HFF-Myc (cell line): ENCODE results near the gene COMP.

Experiments used
- DNase-seq: peaks from one replicate; pipeline ENCODE4 v3.0.0-alpha.2; 2011; ENCODE audit warnings: low read depth; ENCODE audit errors: extremely low read depth
- H3K4me3 ChIP-seq: replicated peaks from 2 replicates; pipeline ENCODE4 v1.5.1; 2011; ENCODE audit warnings: low read depth, mild to moderate bottlenecking, control low read depth, low read length
- TF ChIP-seq, protein P1 (sequence below): IDR thresholded peaks from 2 replicates; pipeline ENCODE4 v1.5.1; 2012; ENCODE audit warnings: mild to moderate bottlenecking, low read depth, low read length, control low read depth; ENCODE audit errors: missing control alignments

The COMP gene

DNA sequence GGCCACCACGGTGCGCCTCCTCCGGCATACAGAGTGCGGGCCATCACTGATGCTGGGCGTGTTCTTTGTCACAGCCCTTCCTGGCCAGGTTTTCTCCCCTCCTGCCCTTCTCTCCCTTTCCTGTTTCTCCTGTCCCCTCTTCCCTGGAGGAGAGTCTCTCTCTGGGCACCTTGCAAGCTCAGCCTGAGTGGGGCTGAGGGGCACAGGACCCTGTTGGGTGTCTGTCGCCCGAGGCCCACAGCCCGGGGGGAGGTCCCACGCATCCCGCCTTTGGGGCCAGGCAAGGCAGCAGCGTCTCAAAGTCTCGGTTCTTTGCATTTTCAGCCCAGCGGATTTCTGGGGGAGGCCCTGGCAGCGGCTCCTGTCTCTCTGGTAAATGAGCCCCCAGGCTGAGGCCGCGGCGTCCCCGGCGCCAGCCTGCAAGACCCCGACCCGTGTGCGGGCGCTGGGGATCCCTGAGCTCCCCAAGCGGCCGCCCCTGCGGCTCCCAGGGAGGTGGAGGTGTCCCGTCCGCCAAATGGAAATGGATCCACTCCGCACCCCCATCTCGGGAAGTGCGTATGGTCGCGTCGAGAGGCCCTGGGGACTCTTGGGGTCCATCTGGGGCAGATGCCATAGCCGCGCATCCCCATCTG is 47.2 kb downstream of the COMP start:
- no peak for DNase-seq
- TF ChIP-seq, protein P1, sequence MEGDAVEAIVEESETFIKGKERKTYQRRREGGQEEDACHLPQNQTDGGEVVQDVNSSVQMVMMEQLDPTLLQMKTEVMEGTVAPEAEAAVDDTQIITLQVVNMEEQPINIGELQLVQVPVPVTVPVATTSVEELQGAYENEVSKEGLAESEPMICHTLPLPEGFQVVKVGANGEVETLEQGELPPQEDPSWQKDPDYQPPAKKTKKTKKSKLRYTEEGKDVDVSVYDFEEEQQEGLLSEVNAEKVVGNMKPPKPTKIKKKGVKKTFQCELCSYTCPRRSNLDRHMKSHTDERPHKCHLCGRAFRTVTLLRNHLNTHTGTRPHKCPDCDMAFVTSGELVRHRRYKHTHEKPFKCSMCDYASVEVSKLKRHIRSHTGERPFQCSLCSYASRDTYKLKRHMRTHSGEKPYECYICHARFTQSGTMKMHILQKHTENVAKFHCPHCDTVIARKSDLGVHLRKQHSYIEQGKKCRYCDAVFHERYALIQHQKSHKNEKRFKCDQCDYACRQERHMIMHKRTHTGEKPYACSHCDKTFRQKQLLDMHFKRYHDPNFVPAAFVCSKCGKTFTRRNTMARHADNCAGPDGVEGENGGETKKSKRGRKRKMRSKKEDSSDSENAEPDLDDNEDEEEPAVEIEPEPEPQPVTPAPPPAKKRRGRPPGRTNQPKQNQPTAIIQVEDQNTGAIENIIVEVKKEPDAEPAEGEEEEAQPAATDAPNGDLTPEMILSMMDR: no peak
- no peak overlapping the region for H3K4me3 ChIP-seq

DNA sequence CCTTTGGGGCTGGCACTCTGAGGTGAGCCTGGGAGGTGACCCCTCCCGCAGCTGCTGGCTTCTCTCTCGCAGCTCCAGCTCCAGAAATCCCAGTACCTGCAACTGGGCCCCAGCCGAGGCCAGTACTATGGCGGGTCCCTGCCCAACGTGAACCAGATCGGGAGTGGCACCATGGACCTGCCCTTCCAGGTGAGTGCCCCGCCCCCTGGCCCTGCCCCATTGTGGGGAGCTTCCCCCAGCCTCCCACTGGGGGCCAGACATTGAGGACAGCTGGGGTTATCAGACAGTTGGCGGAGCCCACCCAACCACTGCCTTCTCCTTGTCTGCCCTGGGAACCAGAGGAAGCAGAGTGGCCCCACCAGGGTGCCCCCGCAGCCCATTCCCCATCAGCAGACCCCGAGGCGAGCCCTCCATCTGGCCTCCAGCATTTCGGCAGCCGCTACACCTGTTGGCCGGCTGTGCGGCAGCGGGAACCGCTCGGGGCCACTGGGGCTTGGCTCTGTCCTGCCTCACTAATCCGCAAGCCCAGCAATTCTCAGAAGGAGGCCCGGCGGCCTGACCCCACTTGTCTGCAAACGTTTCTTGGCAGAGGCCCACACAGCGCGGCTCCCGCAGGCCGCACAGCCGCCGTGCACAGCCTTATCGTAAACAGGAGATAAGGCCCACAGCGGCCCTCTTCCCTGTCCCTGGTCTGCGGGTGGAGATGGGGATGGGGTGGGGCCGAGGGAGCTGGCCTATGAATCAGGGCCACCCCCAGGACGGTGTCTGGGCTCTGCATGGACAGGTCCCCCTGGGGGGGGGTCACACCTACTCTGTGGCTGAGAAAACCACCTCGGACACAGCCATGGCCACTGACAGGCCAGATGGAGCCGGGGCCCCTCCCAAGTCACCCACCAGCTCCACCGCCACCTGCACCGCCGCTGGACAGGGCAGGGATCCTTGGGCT is 48.0 kb downstream of the COMP start:
- H3K4me3 ChIP-seq: no peak overlapping the region
- no peak for DNase-seq
- TF ChIP-seq, protein P1: no peak

DNA sequence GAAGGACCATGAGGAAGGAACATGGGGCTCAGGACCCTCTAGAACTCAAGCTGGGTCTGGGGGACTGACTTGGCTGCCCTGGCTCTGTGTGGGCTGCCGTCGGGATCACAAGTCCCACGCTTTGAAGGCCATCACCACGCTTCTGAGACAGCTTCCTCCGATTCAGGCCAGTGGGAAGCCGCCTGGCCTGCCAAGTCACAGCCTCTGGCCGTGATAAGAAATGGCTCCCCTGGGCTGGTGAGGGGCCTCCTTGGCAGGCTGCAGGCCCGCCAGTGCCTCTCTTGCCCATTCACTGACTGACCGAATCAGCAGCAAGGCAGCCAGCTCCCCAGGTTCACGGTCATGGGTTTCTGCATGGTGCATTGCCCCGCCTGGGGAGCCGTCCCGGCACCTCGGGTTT is 48.8 kb downstream of the COMP start:
- TF ChIP-seq, protein P1: no peak
- DNase-seq: no peak
- H3K4me3 ChIP-seq: no peak overlapping the region

DNA sequence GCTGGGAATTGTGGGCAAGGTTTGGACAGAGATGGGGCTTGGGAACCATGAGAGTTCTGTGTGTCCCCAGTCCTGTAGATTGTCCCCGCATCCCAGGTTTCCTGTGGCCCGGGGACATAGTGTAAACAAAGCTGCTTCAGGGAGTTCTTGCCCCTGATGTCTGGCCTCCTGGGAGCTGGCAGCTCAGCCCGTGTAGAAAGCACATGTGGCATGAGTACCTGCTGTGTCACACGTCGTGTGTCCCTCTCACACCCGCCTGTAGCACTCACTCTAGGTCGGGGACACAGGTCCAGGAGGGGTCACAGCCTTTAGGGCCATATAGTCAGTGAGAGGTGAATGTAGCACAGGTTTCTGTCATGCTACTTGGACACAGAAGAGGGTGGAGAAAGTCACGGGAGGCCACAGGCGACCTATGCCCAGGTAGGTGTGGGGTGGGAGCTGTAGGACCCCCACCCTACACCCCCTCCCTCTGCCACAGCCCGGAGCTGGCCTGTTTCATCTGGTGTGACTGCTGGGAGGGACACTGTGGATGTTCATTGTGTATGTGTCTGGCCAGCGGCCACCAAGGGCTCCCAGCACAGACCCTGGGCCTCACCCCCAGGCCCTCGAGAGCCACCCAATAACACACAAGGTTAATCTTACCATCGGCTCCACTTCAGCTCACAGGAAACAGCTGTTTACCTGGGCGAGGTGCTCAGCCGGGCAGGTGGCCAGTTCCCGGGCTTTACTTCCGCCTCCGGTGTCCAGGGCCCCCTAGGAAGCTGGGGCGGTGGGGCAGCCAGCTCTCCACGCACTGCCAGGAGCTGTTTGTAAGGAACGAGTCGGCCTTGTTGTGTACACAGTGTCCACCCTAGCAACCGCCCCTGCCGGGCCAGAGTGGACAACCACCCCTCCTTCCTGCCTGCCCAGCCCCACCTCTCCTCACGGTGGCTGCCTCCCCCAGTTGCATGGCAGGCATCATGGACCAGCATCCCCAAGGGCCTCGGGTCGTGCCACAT is 49.7 kb downstream of the COMP start:
- TF ChIP-seq, protein P1: no peak
- H3K4me3 ChIP-seq: no peak overlapping the region
- DNase-seq: no peak

DNA sequence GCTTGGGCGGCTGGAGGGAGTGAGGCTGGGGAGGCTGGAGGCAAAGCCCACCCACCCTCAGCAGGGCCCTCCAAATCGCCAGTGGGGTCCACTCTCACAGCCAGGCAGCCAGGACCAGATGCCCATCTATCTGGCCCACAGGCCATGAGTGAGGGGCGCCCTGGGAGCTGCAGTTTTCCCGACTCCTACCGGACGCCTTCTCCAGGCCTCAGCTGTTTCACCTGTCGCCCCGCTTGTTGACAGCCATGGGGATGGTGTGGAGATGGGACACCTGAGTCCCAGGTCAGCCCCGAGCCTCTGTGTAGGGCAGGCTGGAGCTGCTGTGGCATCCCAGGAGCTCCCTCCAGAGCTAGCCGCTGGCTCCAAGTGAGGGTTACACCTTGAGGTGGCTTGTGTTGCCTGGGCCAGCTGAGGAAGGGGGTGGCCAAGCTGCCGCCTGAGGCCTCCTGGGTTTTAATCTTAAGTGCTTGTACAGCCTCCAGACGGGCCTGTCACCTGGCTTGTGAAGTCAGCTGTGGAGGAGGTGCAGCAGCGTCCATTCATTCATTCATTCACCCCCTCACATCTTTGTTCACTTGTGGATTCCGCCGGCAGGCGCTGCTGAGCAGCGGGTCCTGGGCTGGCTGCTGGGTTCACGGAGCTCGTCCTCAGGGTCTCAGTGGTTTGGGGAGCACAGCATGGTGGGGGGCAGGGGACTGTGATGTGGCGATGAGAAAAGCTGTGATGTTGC is 52.0 kb downstream of the COMP start:
- no peak overlapping the region for H3K4me3 ChIP-seq
- TF ChIP-seq, protein P1: no peak
- no peak for DNase-seq

DNA sequence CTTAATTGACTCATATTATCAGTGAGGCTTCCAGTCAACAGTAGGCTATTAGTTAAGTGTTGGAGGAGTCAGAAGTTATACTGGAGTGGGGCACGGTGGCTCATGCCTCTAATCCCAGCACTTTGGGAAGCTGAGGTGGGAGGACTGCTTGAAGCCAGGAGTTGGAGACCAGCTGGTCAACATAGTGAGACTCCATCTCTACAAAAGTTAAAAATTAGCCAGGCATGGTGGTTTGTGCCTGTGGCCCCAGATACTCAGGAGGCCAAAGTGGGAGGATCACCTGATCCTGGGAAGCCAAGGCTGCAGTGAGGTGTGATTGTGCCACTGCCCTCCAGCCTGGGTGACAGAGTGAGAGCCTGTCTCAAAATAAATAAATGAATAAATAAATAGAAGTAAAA is 53.2 kb downstream of the COMP start:
- TF ChIP-seq, protein P1: no peak

More for the DNA sequence above, 53.2 kb downstream of the COMP start:
- no peak overlapping the region for H3K4me3 ChIP-seq
- DNase-seq: no peak
